Effector CD8-positive, alpha-beta T cell (primary cell): ENCODE measurements around the gene RASAL2.
"Not testable (repeated sequence)": the region's sequence is repeated elsewhere in the genome, so short reads cannot be mapped to it uniquely, and the experiment has no call there.

Experiments used
- DNase-seq: peaks from one replicate; lab custom pipeline; 2025; lab: John Stamatoyannopoulos, UW

The RASAL2 gene

GRCh38 chr1:178071811-178072210 lies 22.1 kb upstream of the RASAL2 start:
- DNase-seq: no peak

GRCh38 chr1:178072326-178072725 lies 21.6 kb upstream of the RASAL2 start:
- no peak for DNase-seq

- DNase-seq: no peak
These were observed 18.6 kb upstream of the RASAL2 start for GRCh38 chr1:178075333-178075732.

GRCh38 chr1:178076607-178077006 lies 17.3 kb upstream of the RASAL2 start:
- DNase-seq: no peak

GRCh38 chr1:178077917-178078316 lies 16.0 kb upstream of the RASAL2 start:
- DNase-seq: no peak

GRCh38 chr1:178086294-178086693 lies 7.6 kb upstream of the RASAL2 start:
- DNase-seq: no peak

GRCh38 chr1:178086766-178087165 lies 7.1 kb upstream of the RASAL2 start:
- DNase-seq: no peak

GRCh38 chr1:178088651-178089050 lies 5.3 kb upstream of the RASAL2 start:
- DNase-seq: no peak

GRCh38 chr1:178091454-178091853 lies 2.5 kb upstream of the RASAL2 start:
- not testable (repeated sequence) for DNase-seq

GRCh38 chr1:178091986-178092745 lies 1.7 kb upstream of the RASAL2 start:
- no peak for DNase-seq

- DNase-seq: no peak
These were observed 918 bp upstream of the RASAL2 start for GRCh38 chr1:178092878-178093493.

GRCh38 chr1:178093494-178093950 lies 382 bp upstream of the RASAL2 start:
- no peak for DNase-seq

GRCh38 chr1:178094739-178095645 lies 1.1 kb downstream of the RASAL2 start:
- DNase-seq: no peak

- DNase-seq: no peak
These were observed 2.5 kb downstream of the RASAL2 start for GRCh38 chr1:178096421-178096820.

- no peak for DNase-seq
These were observed 4.4 kb downstream of the RASAL2 start for GRCh38 chr1:178098262-178098661.

- no peak for DNase-seq
These were observed 7.3 kb downstream of the RASAL2 start for GRCh38 chr1:178101266-178101630.

- no peak for DNase-seq
These were observed 7.8 kb downstream of the RASAL2 start for GRCh38 chr1:178101654-178102053.

- no peak for DNase-seq
These were observed 8.3 kb downstream of the RASAL2 start for GRCh38 chr1:178102218-178102617.

- DNase-seq: no peak
These were observed 13.9 kb downstream of the RASAL2 start for GRCh38 chr1:178107823-178108222.

GRCh38 chr1:178109348-178110143 lies 15.6 kb downstream of the RASAL2 start:
- DNase-seq: no peak

GRCh38 chr1:178115260-178115659 lies 21.4 kb downstream of the RASAL2 start:
- no peak for DNase-seq

- DNase-seq: no peak
These were observed 24.6 kb downstream of the RASAL2 start for GRCh38 chr1:178118524-178118923.
